Measurements from ENCODE around the gene CFAP74.

Gene CFAP74

GRCh38 chr1:2028870-2029560 lies 25.4 kb upstream of the CFAP74 start:
- Histone ChIP-seq H3K36me3 (replicated peaks in 1 of 2; ENCODE audit: control insufficient read depth in 2 of 2, insufficient read depth in 2 of 2, low read length in 2 of 2) (no peaks in the 10 kb centered on the region), H3K27ac (replicated peaks; ENCODE audit: low read length) (no peak overlapping the region), H3K4me3 (ENCODE audit: low read length in 2 of 2) (no peak overlapping the region), H2BK5ac (ENCODE audit: low read length) (no peak overlapping the region), H2AK5ac (ENCODE audit: low read depth, low read length) (peak overlapping the region; percentile 81), H3K9me3 (replicated peaks in 1 of 2; ENCODE audit: control insufficient read depth in 2 of 2, insufficient read depth in 1 of 2, low read depth in 1 of 2, low read length in 2 of 2) (no peaks in the 10 kb centered on the region), H3K79me1 (ENCODE audit: low read depth, low read length) (no peaks in the 10 kb centered on the region), H3K27me3 (ENCODE audit: control insufficient read depth in 3 of 3, insufficient read depth in 3 of 3, low read depth in 1 of 3, low read length in 3 of 3) (peaks cover 0 to 70% (median 0%) of the 10 kb centered on the region in 3 experiments), H4K8ac (ENCODE audit: low read depth, low read length) (no peak overlapping the region), H3K9ac (ENCODE audit: low read depth, low read length, poor library complexity) (peak overlapping the region; percentile 60), H2AFZ (ENCODE audit: low read length) (no peak overlapping the region), H3K4me2 (ENCODE audit: insufficient read depth, low read length, poor library complexity, severe bottlenecking) (no peak overlapping the region), H3K18ac (ENCODE audit: low read length) (peak overlapping the region; percentile 28), H2BK120ac (ENCODE audit: low read depth, low read length) (no peak overlapping the region), H2BK15ac (ENCODE audit: low read length) (no peak overlapping the region), H3K14ac (ENCODE audit: low read length) (peak overlapping the region; percentile 89), H3K23ac (ENCODE audit: low read depth, low read length, poor library complexity) (peak overlapping the region; percentile 96), H3K4ac (ENCODE audit: low read length) (no peak overlapping the region), H2BK12ac (ENCODE audit: low read length) (peak overlapping the region; percentile 10), H3K4me1 (ENCODE audit: control insufficient read depth in 2 of 2, insufficient read depth in 1 of 2, low read depth in 1 of 2, low read length in 2 of 2) (peaks cover 0 to 6% of the 10 kb centered on the region in 2 donors), H4K91ac (ENCODE audit: low read depth, low read length, poor library complexity) (no peak overlapping the region)
- DNase-seq (ENCODE audit: low spot score) = no peak
- no CpG with 5 or more reads among the region's 26 CpGs for WGBS, 2 donors (ENCODE audit: extremely low coverage in 2 of 2, insufficient read length in 2 of 2, insufficient replicate concordance in 1 of 2)

- Histone ChIP-seq H3K9me3 (replicated peaks in 1 of 2; ENCODE audit: control insufficient read depth in 2 of 2, insufficient read depth in 1 of 2, low read depth in 1 of 2, low read length in 2 of 2) (no peaks in the 10 kb centered on the region), H2AK5ac (ENCODE audit: low read depth, low read length) (peak overlapping the region; percentile 75), H4K8ac (ENCODE audit: low read depth, low read length) (no peak overlapping the region), H2BK5ac (ENCODE audit: low read length) (no peak overlapping the region), H2BK15ac (ENCODE audit: low read length) (no peak overlapping the region), H2BK12ac (ENCODE audit: low read length) (no peak overlapping the region), H3K18ac (ENCODE audit: low read length) (no peak overlapping the region), H4K91ac (ENCODE audit: low read depth, low read length, poor library complexity) (no peak overlapping the region), H3K23ac (ENCODE audit: low read depth, low read length, poor library complexity) (no peak overlapping the region), H3K4me2 (ENCODE audit: insufficient read depth, low read length, poor library complexity, severe bottlenecking) (no peak overlapping the region), H2AFZ (ENCODE audit: low read length) (no peak overlapping the region), H3K14ac (ENCODE audit: low read length) (peak overlapping the region; percentile 75), H3K36me3 (replicated peaks in 1 of 2; ENCODE audit: control insufficient read depth in 2 of 2, insufficient read depth in 2 of 2, low read length in 2 of 2) (no peaks in the 10 kb centered on the region), H3K4me3 (ENCODE audit: low read length in 2 of 2) (no peak overlapping the region), H3K27me3 (ENCODE audit: control insufficient read depth in 3 of 3, insufficient read depth in 3 of 3, low read depth in 1 of 3, low read length in 3 of 3) (peaks cover 0 to 71% (median 0%) of the 10 kb centered on the region in 3 experiments), H2BK120ac (ENCODE audit: low read depth, low read length) (no peak overlapping the region), H3K9ac (ENCODE audit: low read depth, low read length, poor library complexity) (peak overlapping the region; percentile 44), H3K4ac (ENCODE audit: low read length) (no peak overlapping the region), H3K27ac (replicated peaks; ENCODE audit: low read length) (no peak overlapping the region), H3K79me1 (ENCODE audit: low read depth, low read length) (peaks cover 3% of the 10 kb centered on the region), H3K4me1 (ENCODE audit: control insufficient read depth in 2 of 2, insufficient read depth in 1 of 2, low read depth in 1 of 2, low read length in 2 of 2) (peaks cover 0 to 4% of the 10 kb centered on the region in 2 donors)
- no CpG with 5 or more reads among the region's 46 CpGs for WGBS, 2 donors (ENCODE audit: extremely low coverage in 2 of 2, insufficient read length in 2 of 2, insufficient replicate concordance in 1 of 2)
- no peak for DNase-seq (ENCODE audit: low spot score)
Measured at GRCh38 chr1:2027961-2028583, 24.5 kb upstream of the CFAP74 start.

GRCh38 chr1:2025491-2025981 lies 21.9 kb upstream of the CFAP74 start:
- peaks cover 2 to 71% (median 11%) of the 10 kb centered on the region in 3 experiments for H3K27me3 ChIP-seq (ENCODE audit: control insufficient read depth in 3 of 3, insufficient read depth in 3 of 3, low read depth in 1 of 3, low read length in 3 of 3)
- peak overlapping the region; percentile 98 for H3K14ac ChIP-seq (ENCODE audit: low read length)
- DNase-seq (ENCODE audit: low spot score) = no peak
- no peaks in the 10 kb centered on the region for H3K36me3 ChIP-seq (replicated peaks in 1 of 2; ENCODE audit: control insufficient read depth in 2 of 2, insufficient read depth in 2 of 2, low read length in 2 of 2)
- no peak overlapping the region for H4K91ac ChIP-seq (ENCODE audit: low read depth, low read length, poor library complexity)
- no peak overlapping the region for H2AFZ ChIP-seq (ENCODE audit: low read length)
- H3K9me3 ChIP-seq (replicated peaks in 1 of 2; ENCODE audit: control insufficient read depth in 2 of 2, insufficient read depth in 1 of 2, low read depth in 1 of 2, low read length in 2 of 2) = no peaks in the 10 kb centered on the region
- peak overlapping the region; percentile 58 for H2BK12ac ChIP-seq (ENCODE audit: low read length)
- peak overlapping the region; percentile 63 for H2AK5ac ChIP-seq (ENCODE audit: low read depth, low read length)
- H3K79me1 ChIP-seq (ENCODE audit: low read depth, low read length) = peaks cover 3% of the 10 kb centered on the region
- no peak overlapping the region for H4K8ac ChIP-seq (ENCODE audit: low read depth, low read length)
- H2BK120ac ChIP-seq (ENCODE audit: low read depth, low read length) = no peak overlapping the region
- H3K4ac ChIP-seq (ENCODE audit: low read length) = no peak overlapping the region
- no peak overlapping the region for H2BK15ac ChIP-seq (ENCODE audit: low read length)
- H3K23ac ChIP-seq (ENCODE audit: low read depth, low read length, poor library complexity) = peak overlapping the region; percentile 91
- no peak overlapping the region for H3K27ac ChIP-seq (replicated peaks; ENCODE audit: low read length)
- peak overlapping the region; percentile 77 for H3K9ac ChIP-seq (ENCODE audit: low read depth, low read length, poor library complexity)
- H3K4me1 ChIP-seq (ENCODE audit: control insufficient read depth in 2 of 2, insufficient read depth in 1 of 2, low read depth in 1 of 2, low read length in 2 of 2) = no peaks in the 10 kb centered on the region
- H3K4me3 ChIP-seq (ENCODE audit: low read length in 2 of 2) = no peak overlapping the region
- H2BK5ac ChIP-seq (ENCODE audit: low read length) = peak overlapping the region; percentile 39
- H3K4me2 ChIP-seq (ENCODE audit: insufficient read depth, low read length, poor library complexity, severe bottlenecking) = no peak overlapping the region
- no CpG with 5 or more reads among the region's 39 CpGs for WGBS, 2 donors (ENCODE audit: extremely low coverage in 2 of 2, insufficient read length in 2 of 2, insufficient replicate concordance in 1 of 2)
- H3K18ac ChIP-seq (ENCODE audit: low read length) = peak overlapping the region; percentile 28

GRCh38 chr1:2024887-2025286 lies 21.3 kb upstream of the CFAP74 start:
- Histone ChIP-seq H3K27ac (replicated peaks; ENCODE audit: low read length) (no peak overlapping the region), H3K4me3 (ENCODE audit: low read length in 2 of 2) (no peak overlapping the region), H4K8ac (ENCODE audit: low read depth, low read length) (no peak overlapping the region), H2BK15ac (ENCODE audit: low read length) (peak overlapping the region; percentile 78), H3K9me3 (replicated peaks in 1 of 2; ENCODE audit: control insufficient read depth in 2 of 2, insufficient read depth in 1 of 2, low read depth in 1 of 2, low read length in 2 of 2) (no peaks in the 10 kb centered on the region), H3K9ac (ENCODE audit: low read depth, low read length, poor library complexity) (no peak overlapping the region), H2BK12ac (ENCODE audit: low read length) (peak overlapping the region; percentile 58), H2AK5ac (ENCODE audit: low read depth, low read length) (no peak overlapping the region), H3K4me1 (ENCODE audit: control insufficient read depth in 2 of 2, insufficient read depth in 1 of 2, low read depth in 1 of 2, low read length in 2 of 2) (no peaks in the 10 kb centered on the region), H3K18ac (ENCODE audit: low read length) (peak overlapping the region; percentile 17), H3K79me1 (ENCODE audit: low read depth, low read length) (peaks cover 3% of the 10 kb centered on the region), H3K27me3 (ENCODE audit: control insufficient read depth in 3 of 3, insufficient read depth in 3 of 3, low read depth in 1 of 3, low read length in 3 of 3) (peaks cover 6 to 71% (median 18%) of the 10 kb centered on the region in 3 experiments), H3K4me2 (ENCODE audit: insufficient read depth, low read length, poor library complexity, severe bottlenecking) (no peak overlapping the region), H3K14ac (ENCODE audit: low read length) (peak overlapping the region; percentile 98), H3K36me3 (replicated peaks in 1 of 2; ENCODE audit: control insufficient read depth in 2 of 2, insufficient read depth in 2 of 2, low read length in 2 of 2) (no peaks in the 10 kb centered on the region), H4K91ac (ENCODE audit: low read depth, low read length, poor library complexity) (no peak overlapping the region), H2BK120ac (ENCODE audit: low read depth, low read length) (no peak overlapping the region), H3K4ac (ENCODE audit: low read length) (no peak overlapping the region), H2AFZ (ENCODE audit: low read length) (no peak overlapping the region), H2BK5ac (ENCODE audit: low read length) (no peak overlapping the region), H3K23ac (ENCODE audit: low read depth, low read length, poor library complexity) (peak overlapping the region; percentile 91)
- DNase-seq (ENCODE audit: low spot score) = no peak
- WGBS, 2 donors (ENCODE audit: extremely low coverage in 2 of 2, insufficient read length in 2 of 2, insufficient replicate concordance in 1 of 2) = no CpG with 5 or more reads among the region's 18 CpGs

All from neuronal stem cell (in vitro differentiated cells).